Measurements from ENCODE around the gene FBXO2. TPM values are rescaled to one million over a fixed set of nuclear protein-coding genes. Genes with fewer than 3 reads are reported as not detected.

Gene FBXO2
- polyA plus RNA-seq, 3 donors, result 1.1 to 2.1 (median 1.4) TPM

DNA sequence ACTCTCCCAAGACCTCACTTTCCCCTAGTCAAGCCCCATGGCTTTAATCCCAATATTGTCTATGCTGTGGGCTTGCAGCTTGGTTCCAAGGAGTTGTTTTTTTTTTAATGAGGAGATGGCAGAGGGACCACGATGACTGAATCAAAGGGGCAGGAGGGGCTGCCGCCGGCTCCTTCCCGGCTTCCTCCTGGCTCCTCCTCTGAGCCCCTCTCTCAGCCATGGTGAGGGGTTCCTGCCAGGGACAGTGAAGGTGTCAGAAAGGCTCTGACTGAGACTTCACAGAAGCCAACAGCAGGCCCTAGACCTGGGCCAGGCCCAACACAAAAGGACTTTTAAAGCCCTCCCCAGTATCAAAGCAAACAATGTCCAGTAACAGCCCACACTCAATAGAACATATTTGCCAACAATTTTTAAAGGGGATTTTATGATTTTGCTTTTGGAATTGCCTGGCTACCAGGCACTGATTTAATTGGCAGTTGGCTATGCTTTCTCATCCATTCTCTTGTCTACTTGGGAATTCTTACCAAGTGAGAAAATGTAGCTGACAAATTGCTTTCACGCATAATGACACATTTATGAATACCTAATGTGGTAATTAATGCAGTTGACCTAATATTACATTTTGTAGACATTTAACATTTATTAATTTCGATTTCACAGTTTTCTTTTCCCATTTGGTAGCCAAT, 54.2 kb downstream of the FBXO2 start:
- DNase-seq, result no peak

DNA sequence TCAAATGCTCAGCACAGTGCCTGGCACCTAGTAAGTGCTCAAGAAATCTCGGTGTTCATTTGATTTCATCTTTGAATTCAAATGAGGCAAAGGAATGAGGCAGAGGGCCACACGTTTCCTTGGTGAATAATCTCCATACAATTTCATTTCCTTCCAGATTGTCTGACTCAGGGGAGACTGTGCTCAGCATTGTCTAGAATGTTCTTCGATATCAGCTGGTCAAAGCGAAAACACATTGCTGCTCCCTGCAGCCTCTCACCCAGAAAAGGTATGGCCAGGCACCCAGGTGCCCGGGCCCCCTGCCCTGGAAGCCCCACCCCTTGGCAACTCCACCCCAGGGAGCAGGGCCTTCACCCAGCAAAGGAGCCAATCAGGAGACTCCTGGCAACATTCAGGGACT, 55.8 kb downstream of the FBXO2 start:
- DNase-seq, result no peak

Other genes starting within 250 kb of the FBXO2 start
- gene DISP3, start 175.3 kb downstream of the FBXO2 start, polyA plus RNA-seq (ENCODE audit: insufficient read length in 3 of 3), result 1 to 10 TPM in 2 of 3 donors, under 1 TPM in 1; 0.86 to 2.0 (median 1.8) TPM
- gene FBXO44, start 448 bp upstream of the FBXO2 start, polyA plus RNA-seq (ENCODE audit: insufficient read length in 3 of 3), result 10 to 100 TPM; 19.0 to 21.3 (median 20.6) TPM
- 1 to 10 TPM; 4.6 to 5.1 (median 4.7) TPM for gene FBXO6, start 9.8 kb upstream of the FBXO2 start, polyA plus RNA-seq (ENCODE audit: insufficient read length in 3 of 3)
- gene MAD2L2, start 26.7 kb upstream of the FBXO2 start, polyA plus RNA-seq (ENCODE audit: insufficient read length in 3 of 3), result 10 to 100 TPM; 42.4 to 57.4 (median 52.0) TPM
- 1 to 10 TPM; 1.3 to 1.4 (median 1.3) TPM for gene DRAXIN, start 37.3 kb upstream of the FBXO2 start, polyA plus RNA-seq (ENCODE audit: insufficient read length in 3 of 3)
- gene AGTRAP, start 81.7 kb upstream of the FBXO2 start, polyA plus RNA-seq (ENCODE audit: insufficient read length in 3 of 3), result 10 to 100 TPM; 53.1 to 53.9 (median 53.7) TPM
- gene C1orf167, start 107.8 kb upstream of the FBXO2 start, polyA plus RNA-seq (ENCODE audit: insufficient read length in 3 of 3), result under 1 TPM in 2 of 3 donors, not detected in 1; 0.09 to 0.54 TPM
- 10 to 100 TPM; 18.9 to 27.1 (median 26.5) TPM for gene MTHFR, start 151.5 kb upstream of the FBXO2 start, polyA plus RNA-seq (ENCODE audit: insufficient read length in 3 of 3)
- 10 to 100 TPM; 16.9 to 29.8 (median 24.0) TPM for gene CLCN6, start 151.8 kb upstream of the FBXO2 start, polyA plus RNA-seq (ENCODE audit: insufficient read length in 3 of 3)
- gene NPPA, start 193.4 kb upstream of the FBXO2 start, polyA plus RNA-seq (ENCODE audit: insufficient read length in 3 of 3), result 1 to 10 TPM in 1 of 3 donors, under 1 TPM in 2; 0.56 to 1.2 (median 0.65) TPM
- not detected for gene NPPB, start 204.5 kb upstream of the FBXO2 start, polyA plus RNA-seq (ENCODE audit: insufficient read length in 3 of 3)